Urinary bladder (tissue), 4 donors: ENCODE measurements around the gene JARID2. TPM values are rescaled to one million over a fixed set of nuclear protein-coding genes. Genes with fewer than 3 reads are reported as not detected.

Experiments
- DNase-seq: peaks from one replicate; pipeline ENCODE4 v3.0.0-alpha.2; 2015; ENCODE audit errors: extremely low spot score
- H3K27ac ChIP-seq: one replicate; pipeline ENCODE4 v1.5.1; 2013; ENCODE audit warnings: low read depth, mild to moderate bottlenecking, moderate library complexity
- H3K36me3 ChIP-seq: one replicate; pipeline ENCODE4 v1.6.1; 2013; ENCODE audit warnings: mild to moderate bottlenecking, moderate library complexity; ENCODE audit not compliant: insufficient read depth
- H3K4me1 ChIP-seq: one replicate; pipeline ENCODE4 v1.6.1; 2013; ENCODE audit warnings: mild to moderate bottlenecking, moderate library complexity; ENCODE audit not compliant: insufficient read depth
- H3K4me3 ChIP-seq: one replicate; pipeline ENCODE4 v1.5.1; 2013; ENCODE audit warnings: low read depth, low read length
- WGBS: extraction: QIAGEN DNeasy Blood & Tissue Kit; methylation state at CpG from one replicate; pipeline ENCODE4 v1.1.7; 2013; 5-methylcytosine and 5-hydroxymethylcytosine counted together
- polyA plus RNA-seq: library from polyadenylated mRNA; stranded (reverse); fragments of 200-250 nt; gene quantifications from one replicate; pipeline ENCODE4 v1.2.3, GENCODE V29; 2013
- total RNA-seq: library from RNA; depleted of rRNA; stranded (reverse); fragments of >200 nt; gene quantifications from one replicate; pipeline ENCODE4 v1.2.3, GENCODE V29; 2014
- donor health status: healthy with polysubstance abuse.
- donor health status: healthy.

JARID2 gene
- total and polyA plus RNA-seq, 2 donors = 5.5 to 11.9 TPM

- no peak overlapping the region for H3K27ac ChIP-seq
- H3K4me3 ChIP-seq = no peak overlapping the region
- H3K4me1 ChIP-seq = no peaks in the 10 kb centered on the region
- H3K36me3 ChIP-seq = no peaks in the 10 kb centered on the region
- DNase-seq = no peak
- WGBS = 92% methylated on average over 1 of the region's 1 CpG
Measured at GRCh38 chr6:15378272-15378671, 132.4 kb downstream of the JARID2 start.

GRCh38 chr6:15378866-15379265 is 133.0 kb downstream of the JARID2 start:
- Histone ChIP-seq H3K4me1 (no peaks in the 10 kb centered on the region), H3K36me3 (no peaks in the 10 kb centered on the region), H3K4me3 (no peak overlapping the region), H3K27ac (no peak overlapping the region)
- 83% methylated on average over 4 of the region's 4 CpGs for WGBS
- no peak for DNase-seq

GRCh38 chr6:15380351-15380750 is 134.5 kb downstream of the JARID2 start:
- Histone ChIP-seq H3K4me3 (no peak overlapping the region), H3K27ac (no peak overlapping the region), H3K4me1 (no peaks in the 10 kb centered on the region), H3K36me3 (no peaks in the 10 kb centered on the region)
- no peak for DNase-seq
- WGBS = 79% methylated on average over 4 of the region's 4 CpGs

- Histone ChIP-seq H3K4me3 (no peak overlapping the region), H3K36me3 (no peaks in the 10 kb centered on the region), H3K27ac (no peak overlapping the region), H3K4me1 (no peaks in the 10 kb centered on the region)
- WGBS = 83% methylated on average over 7 of the region's 7 CpGs
- DNase-seq = no peak
Measured at GRCh38 chr6:15382089-15382488, 136.2 kb downstream of the JARID2 start.

GRCh38 chr6:15382712-15383111 is 136.8 kb downstream of the JARID2 start:
- Histone ChIP-seq H3K27ac (no peak overlapping the region), H3K4me3 (no peak overlapping the region), H3K4me1 (peaks cover 2% of the 10 kb centered on the region), H3K36me3 (no peaks in the 10 kb centered on the region)
- 94% methylated on average over 8 of the region's 8 CpGs for WGBS
- DNase-seq = no peak

GRCh38 chr6:15384901-15385300 is 139.0 kb downstream of the JARID2 start:
- Histone ChIP-seq H3K4me1 (peaks cover 2% of the 10 kb centered on the region), H3K36me3 (no peaks in the 10 kb centered on the region), H3K4me3 (no peak overlapping the region), H3K27ac (no peak overlapping the region)
- no peak for DNase-seq
- WGBS = 77% methylated on average over 4 of the region's 4 CpGs

GRCh38 chr6:15385521-15385920 is 139.7 kb downstream of the JARID2 start:
- Histone ChIP-seq H3K4me3 (no peak overlapping the region), H3K4me1 (peaks cover 2% of the 10 kb centered on the region), H3K36me3 (no peaks in the 10 kb centered on the region), H3K27ac (no peak overlapping the region)
- DNase-seq = no peak
- 97% methylated on average over 6 of the region's 6 CpGs for WGBS

GRCh38 chr6:15386110-15386755 is 140.4 kb downstream of the JARID2 start:
- peaks cover 2% of the 10 kb centered on the region for H3K4me1 ChIP-seq
- H3K36me3 ChIP-seq = no peaks in the 10 kb centered on the region
- 82% methylated on average over 7 of the region's 7 CpGs for WGBS
- H3K27ac ChIP-seq = no peak overlapping the region
- no peak overlapping the region for H3K4me3 ChIP-seq
- no peak for DNase-seq

GRCh38 chr6:15386756-15387112 is 140.9 kb downstream of the JARID2 start:
- no peak overlapping the region for H3K27ac ChIP-seq
- no peak overlapping the region for H3K4me3 ChIP-seq
- H3K4me1 ChIP-seq = peaks cover 2% of the 10 kb centered on the region
- DNase-seq = no peak
- no peaks in the 10 kb centered on the region for H3K36me3 ChIP-seq
- WGBS = 91% methylated on average over 3 of the region's 3 CpGs

- no peak for DNase-seq
- Histone ChIP-seq H3K4me1 (peaks cover 2% of the 10 kb centered on the region), H3K27ac (no peak overlapping the region), H3K4me3 (no peak overlapping the region), H3K36me3 (no peaks in the 10 kb centered on the region)
- WGBS = 94% methylated on average over 5 of the region's 5 CpGs
Measured at GRCh38 chr6:15387118-15387517, 141.2 kb downstream of the JARID2 start.

- peaks cover 2% of the 10 kb centered on the region for H3K4me1 ChIP-seq
- no peak overlapping the region for H3K4me3 ChIP-seq
- H3K27ac ChIP-seq = no peak overlapping the region
- DNase-seq = no peak
- no peaks in the 10 kb centered on the region for H3K36me3 ChIP-seq
- 93% methylated on average over 6 of the region's 6 CpGs for WGBS
Measured at GRCh38 chr6:15389084-15389764, 143.4 kb downstream of the JARID2 start.

GRCh38 chr6:15389765-15390723 is 144.2 kb downstream of the JARID2 start:
- no peak overlapping the region for H3K27ac ChIP-seq

GRCh38 chr6:15391500-15391899 is 145.6 kb downstream of the JARID2 start:
- Histone ChIP-seq H3K36me3 (no peaks in the 10 kb centered on the region), H3K4me1 (peaks cover 2% of the 10 kb centered on the region), H3K4me3 (no peak overlapping the region), H3K27ac (no peak overlapping the region)
- WGBS = 79% methylated on average over 1 of the region's 1 CpG
- no peak for DNase-seq

More at GRCh38 chr6:15389765-15390723, 144.2 kb downstream of the JARID2 start:
- WGBS = 40% methylated on average over 14 of the region's 14 CpGs
- Histone ChIP-seq H3K4me3 (no peak overlapping the region), H3K4me1 (peaks cover 2% of the 10 kb centered on the region), H3K36me3 (no peaks in the 10 kb centered on the region)
- no peak for DNase-seq
